ENCODE data around the gene SLC9C2.
"Not testable (repeated sequence)": the region's sequence is repeated elsewhere in the genome, so short reads cannot be mapped to it uniquely, and the experiment has no call there.

The SLC9C2 gene

DNA sequence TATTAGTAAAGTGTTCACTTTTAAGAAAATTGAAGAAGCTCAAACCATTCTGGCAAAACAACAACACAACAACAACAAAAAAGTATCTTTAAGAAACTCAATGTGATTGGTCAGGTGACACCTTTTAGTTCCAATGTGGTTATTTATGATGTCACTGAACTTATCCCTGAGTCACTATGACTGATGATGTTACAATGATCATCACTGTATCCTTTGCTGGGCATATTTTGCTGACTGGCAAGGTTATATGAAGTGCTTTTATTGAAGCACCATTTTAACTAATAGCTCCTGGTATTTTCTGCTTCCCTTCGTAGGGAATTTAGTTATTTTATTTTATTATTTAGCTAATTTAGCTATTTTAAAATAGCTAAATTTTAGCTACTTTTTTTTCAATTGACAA is 32.2 kb upstream of the SLC9C2 start, which contains the start of gene TEX50:
Gene TEX50 (plus strand): TSS at position 223 of the 400 bp plus-strand sequence. CDS start 184 bp downstream, outside the sequence.
- no peak for DNase-seq (ENCODE audit: low read depth in 2 of 2)
- TF ChIP-seq, protein P1, sequence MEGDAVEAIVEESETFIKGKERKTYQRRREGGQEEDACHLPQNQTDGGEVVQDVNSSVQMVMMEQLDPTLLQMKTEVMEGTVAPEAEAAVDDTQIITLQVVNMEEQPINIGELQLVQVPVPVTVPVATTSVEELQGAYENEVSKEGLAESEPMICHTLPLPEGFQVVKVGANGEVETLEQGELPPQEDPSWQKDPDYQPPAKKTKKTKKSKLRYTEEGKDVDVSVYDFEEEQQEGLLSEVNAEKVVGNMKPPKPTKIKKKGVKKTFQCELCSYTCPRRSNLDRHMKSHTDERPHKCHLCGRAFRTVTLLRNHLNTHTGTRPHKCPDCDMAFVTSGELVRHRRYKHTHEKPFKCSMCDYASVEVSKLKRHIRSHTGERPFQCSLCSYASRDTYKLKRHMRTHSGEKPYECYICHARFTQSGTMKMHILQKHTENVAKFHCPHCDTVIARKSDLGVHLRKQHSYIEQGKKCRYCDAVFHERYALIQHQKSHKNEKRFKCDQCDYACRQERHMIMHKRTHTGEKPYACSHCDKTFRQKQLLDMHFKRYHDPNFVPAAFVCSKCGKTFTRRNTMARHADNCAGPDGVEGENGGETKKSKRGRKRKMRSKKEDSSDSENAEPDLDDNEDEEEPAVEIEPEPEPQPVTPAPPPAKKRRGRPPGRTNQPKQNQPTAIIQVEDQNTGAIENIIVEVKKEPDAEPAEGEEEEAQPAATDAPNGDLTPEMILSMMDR (IDR thresholded peaks at IDR 0.05; ENCODE audit: low read depth, low read length) = no peak

DNA sequence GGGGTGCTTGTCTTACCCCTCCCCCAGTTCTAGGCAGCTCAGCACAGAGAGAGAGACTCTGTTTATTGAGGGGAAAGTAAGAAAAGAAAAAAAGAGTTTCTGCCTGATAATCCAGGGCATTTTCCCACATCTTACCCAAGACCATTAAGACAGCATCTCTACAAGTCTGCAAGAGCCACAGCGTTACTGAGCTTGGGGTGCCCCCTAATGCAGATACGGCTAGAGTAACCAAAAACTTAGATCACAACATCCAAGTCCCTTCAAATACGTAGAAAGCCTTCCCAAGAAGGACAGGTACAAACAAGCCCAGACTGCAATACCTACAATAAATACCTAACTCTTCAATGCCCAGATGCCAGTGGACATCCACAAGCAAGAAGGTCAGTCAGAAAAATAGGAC is 26.0 kb upstream of the SLC9C2 start:
- TF ChIP-seq, protein P1 (IDR thresholded peaks at IDR 0.05; ENCODE audit: low read depth, low read length) = no peak
- H3K4me3 ChIP-seq (replicated peaks in 1 of 2; ENCODE audit: low read depth in 2 of 2, low read length in 2 of 2) = no peak overlapping the region
- DNase-seq (ENCODE audit: low read depth in 2 of 2) = peak in 1 of 2 donors; percentile 21

More for the DNA sequence above, 32.2 kb upstream of the SLC9C2 start, which contains the start of gene TEX50:
- H3K4me3 ChIP-seq (replicated peaks in 1 of 2; ENCODE audit: low read depth in 2 of 2, low read length in 2 of 2) = no peak within 1 kb of the TSS

DNA sequence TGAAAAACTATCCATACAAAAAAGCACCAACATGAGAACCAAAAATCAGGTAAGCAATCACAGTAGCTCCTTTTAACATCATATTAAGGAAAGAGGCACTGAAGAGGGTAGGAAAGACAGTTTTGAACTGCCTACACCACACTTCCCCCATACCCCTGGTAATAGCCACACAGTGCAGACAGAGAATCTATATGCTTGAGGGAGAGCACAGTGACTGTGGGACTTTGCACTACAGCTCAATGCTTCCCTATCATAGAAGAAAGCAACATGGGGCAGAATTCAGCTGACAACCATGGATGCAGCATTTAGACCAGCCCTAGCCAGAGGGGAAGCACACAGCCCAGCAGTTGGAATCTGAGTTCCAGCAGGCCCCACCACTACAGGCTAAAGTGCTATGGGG is 24.4 kb upstream of the SLC9C2 start:
- TF ChIP-seq, protein P1 (IDR thresholded peaks at IDR 0.05; ENCODE audit: low read depth, low read length) = no peak
- no peak for DNase-seq (ENCODE audit: low read depth in 2 of 2)
- no peak overlapping the region for H3K4me3 ChIP-seq (replicated peaks in 1 of 2; ENCODE audit: low read depth in 2 of 2, low read length in 2 of 2)

DNA sequence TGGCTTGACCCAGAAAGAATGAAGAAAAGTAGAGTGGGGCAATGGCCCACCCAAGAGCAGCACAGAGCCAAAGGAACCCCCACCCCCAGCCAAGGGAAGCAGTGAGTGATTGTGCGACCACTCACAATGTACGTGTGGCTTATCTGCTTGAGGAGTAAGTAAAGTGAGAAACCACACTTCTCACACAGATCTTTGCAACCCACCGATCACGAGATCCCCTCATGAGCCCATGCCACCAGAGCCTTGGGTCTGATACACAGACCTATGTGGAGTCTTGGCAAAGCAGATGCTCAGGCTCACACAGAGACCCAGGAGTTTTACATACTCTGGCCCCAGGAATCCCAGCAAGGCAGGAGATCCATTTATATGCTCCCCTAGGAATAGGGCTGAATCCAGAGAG is 14.0 kb upstream of the SLC9C2 start:
- H3K4me3 ChIP-seq (replicated peaks in 1 of 2; ENCODE audit: low read depth in 2 of 2, low read length in 2 of 2) = no peak overlapping the region
- no peak for DNase-seq (ENCODE audit: low read depth in 2 of 2)
- TF ChIP-seq, protein P1 (IDR thresholded peaks at IDR 0.05; ENCODE audit: low read depth, low read length) = no peak

DNA sequence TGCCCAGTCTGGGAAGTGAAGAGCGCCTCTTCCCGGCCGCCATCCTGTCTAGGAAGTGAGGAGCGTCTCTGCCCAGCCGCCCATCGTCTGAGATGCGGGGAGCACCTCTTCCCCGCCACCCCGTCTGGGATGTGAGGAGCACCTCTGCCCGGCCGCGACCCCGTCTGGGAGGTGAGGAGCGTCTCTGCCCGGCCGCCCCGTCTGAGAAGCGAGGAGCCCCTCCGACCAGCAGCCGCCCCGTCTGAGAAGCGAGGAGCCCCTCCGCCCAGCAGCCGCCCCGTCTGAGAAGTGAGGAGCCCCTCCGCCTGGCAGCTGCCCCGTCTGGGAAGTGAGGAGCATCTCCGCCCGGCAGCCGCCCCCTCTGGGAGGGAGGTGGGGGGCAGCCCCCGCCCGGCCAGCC is 10.2 kb upstream of the SLC9C2 start:
- not testable (repeated sequence) for H3K4me3 ChIP-seq (replicated peaks in 1 of 2; ENCODE audit: low read depth in 2 of 2, low read length in 2 of 2); DNase-seq (ENCODE audit: low read depth in 2 of 2)

DNA sequence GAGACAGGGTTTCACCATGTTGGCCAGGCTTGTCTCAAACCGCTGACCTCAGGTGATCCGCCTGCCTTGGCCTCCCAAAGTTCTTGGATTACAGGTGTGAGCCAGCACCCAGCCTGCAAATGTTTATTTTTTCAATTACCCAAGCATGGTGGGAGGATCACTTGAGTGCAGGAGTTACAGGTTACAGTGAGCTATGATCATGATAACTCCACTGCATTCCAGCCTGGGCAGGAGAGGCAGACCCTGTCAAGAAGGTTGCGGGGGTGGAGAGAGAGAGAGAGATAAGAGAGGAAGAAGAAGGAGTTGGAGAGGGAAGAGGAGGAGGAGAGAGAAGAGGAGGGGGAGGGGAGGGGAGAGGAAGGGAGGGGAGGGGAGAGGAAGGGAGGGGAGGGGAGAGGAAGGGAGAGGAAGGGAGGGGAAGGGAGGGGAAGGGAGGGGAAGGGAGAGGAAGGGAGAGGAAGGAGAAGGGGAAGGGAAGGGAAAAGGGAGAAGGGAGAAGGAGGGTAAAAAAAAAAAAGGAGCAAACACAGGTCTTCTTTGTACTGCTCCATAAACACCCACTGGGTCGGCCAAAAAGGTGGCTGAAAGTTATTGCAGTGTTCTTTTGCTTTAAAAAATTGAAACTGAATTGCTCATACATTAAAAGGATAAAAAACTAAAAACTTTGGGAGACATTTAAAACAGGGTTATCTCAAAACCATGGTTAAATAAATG is 5.8 kb upstream of the SLC9C2 start:
- DNase-seq (ENCODE audit: low read depth in 2 of 2) = no peak
- TF ChIP-seq, protein P1 (IDR thresholded peaks at IDR 0.05; ENCODE audit: low read depth, low read length) = no peak

DNA sequence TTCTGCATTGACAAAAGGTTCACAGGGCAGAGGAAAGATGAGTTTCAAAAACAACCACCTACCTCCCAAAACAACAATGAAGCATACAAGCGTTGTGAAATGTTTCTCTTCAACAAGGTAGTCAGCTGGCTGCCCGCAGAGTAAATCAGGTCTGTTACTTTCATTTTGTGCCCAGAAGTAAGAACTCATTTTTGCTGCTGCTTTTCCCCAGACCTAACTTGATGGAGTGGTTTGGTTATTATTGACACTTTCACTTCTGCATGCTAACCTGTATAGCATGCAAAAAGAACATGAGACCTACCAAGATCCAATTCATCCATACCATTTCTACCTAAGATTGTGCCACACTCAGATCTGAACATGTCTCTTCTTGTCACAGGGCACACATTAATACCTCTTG is 1.3 kb downstream of the SLC9C2 start:
- DNase-seq (ENCODE audit: low read depth in 2 of 2) = no peak
- no peak overlapping the region for H3K4me3 ChIP-seq (replicated peaks in 1 of 2; ENCODE audit: low read depth in 2 of 2, low read length in 2 of 2)
- TF ChIP-seq, protein P1 (IDR thresholded peaks at IDR 0.05; ENCODE audit: low read depth, low read length) = no peak

More for the DNA sequence above, 5.8 kb upstream of the SLC9C2 start:
- no peak overlapping the region for H3K4me3 ChIP-seq (replicated peaks in 1 of 2; ENCODE audit: low read depth in 2 of 2, low read length in 2 of 2)

Measured in cardiac fibroblast (primary cell).